A204.1 (cell line): ENCODE measurements around the gene PRPF18.
"Not testable (repeated sequence)": the region's sequence is repeated elsewhere in the genome, so short reads cannot be mapped to it uniquely, and the experiment has no call there.

Experiments used
- FAIRE-seq: peaks from 2 replicates; lab custom pipeline; 2012; peaks lifted over from hg19 to GRCh38; lab: Jason Lieb, UNC

Gene PRPF18

GRCh38 chr10:13586676-13587355 lies at the start of gene PRPF18:
Gene PRPF18 (plus strand): TSS chr10:13586965. CDS start chr10:13587087, 122 bp downstream.
- no peak for FAIRE-seq

GRCh38 chr10:13537985-13538384 lies 48.8 kb upstream of the PRPF18 start:
- not testable (repeated sequence) for FAIRE-seq

- no peak for FAIRE-seq
Measured at GRCh38 chr10:13542533-13542932, 44.2 kb upstream of the PRPF18 start.

GRCh38 chr10:13550802-13551201 lies 36.0 kb upstream of the PRPF18 start:
- no peak for FAIRE-seq

- FAIRE-seq, result no peak
Measured at GRCh38 chr10:13555884-13556510, 30.8 kb upstream of the PRPF18 start.

GRCh38 chr10:13559124-13559700 lies 27.6 kb upstream of the PRPF18 start:
- FAIRE-seq, result no peak

- FAIRE-seq, result no peak
Measured at GRCh38 chr10:13560597-13560996, 26.2 kb upstream of the PRPF18 start.

- no peak for FAIRE-seq
Measured at GRCh38 chr10:13563481-13564445, 23.0 kb upstream of the PRPF18 start.

- FAIRE-seq, result no peak
Measured at GRCh38 chr10:13564576-13564975, 22.2 kb upstream of the PRPF18 start.

- no peak for FAIRE-seq
Measured at GRCh38 chr10:13567030-13567429, 19.7 kb upstream of the PRPF18 start.

- FAIRE-seq, result no peak
Measured at GRCh38 chr10:13571541-13571940, 15.2 kb upstream of the PRPF18 start.

GRCh38 chr10:13573960-13574359 lies 12.8 kb upstream of the PRPF18 start:
- FAIRE-seq, result no peak

- no peak for FAIRE-seq
Measured at GRCh38 chr10:13585195-13585751, 1.5 kb upstream of the PRPF18 start.

- FAIRE-seq, result no peak
Measured at GRCh38 chr10:13585943-13586342, 822 bp upstream of the PRPF18 start.

- FAIRE-seq, result no peak
Measured at GRCh38 chr10:13587391-13587790, 626 bp downstream of the PRPF18 start.

- no peak for FAIRE-seq
Measured at GRCh38 chr10:13589316-13589715, 2.6 kb downstream of the PRPF18 start.

GRCh38 chr10:13590886-13591285 lies 4.1 kb downstream of the PRPF18 start:
- no peak for FAIRE-seq

- no peak for FAIRE-seq
Measured at GRCh38 chr10:13592306-13592705, 5.5 kb downstream of the PRPF18 start.

- FAIRE-seq, result no peak
Measured at GRCh38 chr10:13593535-13593934, 6.8 kb downstream of the PRPF18 start.

GRCh38 chr10:13594641-13595040 lies 7.9 kb downstream of the PRPF18 start:
- FAIRE-seq, result no peak

GRCh38 chr10:13597909-13598308 lies 11.1 kb downstream of the PRPF18 start:
- no peak for FAIRE-seq

- FAIRE-seq, result no peak
Measured at GRCh38 chr10:13604357-13605040, 17.7 kb downstream of the PRPF18 start.
